SK-N-SH (cell line): ENCODE results near the gene VPS36. TPM values are rescaled to one million over a fixed set of nuclear protein-coding genes. Genes with fewer than 3 reads are reported as not detected.

Source experiments
- CTCF ChIA-PET: fragments of 300-600, 350-600 bp; formaldehyde crosslinking; extraction: SDS; loops from one replicate; lab custom pipeline; 2021; lab: Yijun Ruan, JAX
- POLR2A ChIA-PET: fragments of 350-600 bp; sonication (Branson Sonifier 250); formaldehyde crosslinking; extraction: SDS; loops from one replicate; lab custom pipeline; 2020; ENCODE audit warnings: antibody characterized with exemption, inconsistent platforms; lab: Yijun Ruan, JAX
- DNase-seq: peaks from one replicate; pipeline ENCODE4 v3.0.0; 2012
- H2AFZ ChIP-seq: fragments of 200-600 bp; sonication (generic); 2 replicates; pipeline ENCODE4 v1.8.1; 2016; ENCODE audit warnings: antibody characterized with exemption, mild to moderate bottlenecking, low read depth
- H3F3A ChIP-seq: fragments of 200-600 bp; sonication (generic); replicated peaks from 2 replicates; pipeline ENCODE3; 2016; ENCODE audit warnings: antibody characterized with exemption, mild to moderate bottlenecking; ENCODE audit not compliant: insufficient read depth
- H3K27ac ChIP-seq, 2 experiments: fragments of 200-500 bp in 1 of 2; fragments of 200-600 bp in 1 of 2; sonication (Bioruptor generic) in 1 of 2; sonication (generic), shearing (Covaris generic) in 1 of 2; 2 replicates each; pipeline versions ENCODE4 v1.5.1 to v1.6.1; 2014 to 2016; ENCODE audit warnings: low read depth in 2 of 2, inconsistent platforms in 1 of 2, low read length in 1 of 2, mild to moderate bottlenecking in 1 of 2, mixed read lengths in 1 of 2
- H3K27me3 ChIP-seq: fragments of 200-600 bp; sonication (generic), shearing (Covaris generic); 2 replicates; pipeline ENCODE4 v1.6.1; 2016; ENCODE audit warnings: mixed run types; ENCODE audit not compliant: insufficient read depth
- H3K36me3 ChIP-seq, 2 experiments: fragments of 200-500 bp in 1 of 2; fragments of 200-600 bp in 1 of 2; sonication (Bioruptor generic) in 1 of 2; sonication (generic) in 1 of 2; replicated peaks in 1 of 2; 2 replicates each; pipeline versions ENCODE3 to v1.5.1; 2014 to 2016; ENCODE audit warnings: low read length in 1 of 2, mild to moderate bottlenecking in 1 of 2; ENCODE audit not compliant: insufficient read depth in 2 of 2, control insufficient read depth in 1 of 2
- H3K4me1 ChIP-seq, 2 experiments: fragments of 200-500 bp in 1 of 2; fragments of 200-600 bp in 1 of 2; sonication (Bioruptor generic) in 1 of 2; sonication (generic), shearing (Covaris generic) in 1 of 2; 2 replicates each; pipeline versions ENCODE4 v1.5.1 to v1.6.1; 2014 to 2016; ENCODE audit warnings: low read depth in 1 of 2, low read length in 1 of 2, mixed run types in 1 of 2; ENCODE audit not compliant: insufficient read depth in 2 of 2, control insufficient read depth in 1 of 2
- H3K4me2 ChIP-seq: fragments of 200-600 bp; sonication (generic), shearing (Covaris generic); 2 replicates; pipeline ENCODE4 v1.6.1; 2017; ENCODE audit warnings: mixed run types
- H3K4me3 ChIP-seq, 2 experiments: fragments of 200-500 bp in 1 of 2; fragments of 200-600 bp in 1 of 2; sonication (Bioruptor generic) in 1 of 2; sonication (generic), shearing (Covaris generic) in 1 of 2; 2 replicates each; pipeline versions ENCODE4 v1.5.1 to v1.8.1; 2014 to 2016; ENCODE audit warnings: low read depth in 2 of 2, inconsistent platforms in 1 of 2, low read length in 1 of 2, mild to moderate bottlenecking in 1 of 2, mixed read lengths in 1 of 2, moderate library complexity in 1 of 2
- H3K79me2 ChIP-seq: fragments of 200-600 bp; sonication (generic); 2 replicates; pipeline ENCODE4 v1.8.1; 2017; ENCODE audit warnings: mild to moderate bottlenecking; ENCODE audit not compliant: insufficient read depth
- H3K9ac ChIP-seq: fragments of 200-600 bp; sonication (generic); 2 replicates; pipeline ENCODE4 v1.6.1; 2017; ENCODE audit warnings: mixed run types
- H3K9me2 ChIP-seq: fragments of 200-600 bp; sonication (generic); 2 replicates; pipeline ENCODE4 v1.6.1; 2017; ENCODE audit warnings: mixed run types
- H3K9me3 ChIP-seq: fragments of 200-600 bp; sonication (generic); 2 replicates; pipeline ENCODE4 v1.6.1; 2017; ENCODE audit warnings: mixed run types, mild to moderate bottlenecking, moderate library complexity
- H4K20me1 ChIP-seq: fragments of 200-600 bp; sonication (generic); 2 replicates; pipeline ENCODE4 v1.6.1; 2017; ENCODE audit warnings: mild to moderate bottlenecking, mixed run types; ENCODE audit not compliant: insufficient read depth
- CHD2 ChIP-seq: fragments of 150-350 bp; IDR thresholded peaks from 2 replicates; pipeline ENCODE4 v1.6.1; 2018; ENCODE audit warnings: low read length; ENCODE audit not compliant: partially characterized antibody
- ELF1 ChIP-seq: IDR thresholded peaks from 2 replicates; pipeline ENCODE4 v1.4.0; 2012
- EP300 ChIP-seq, 2 experiments: IDR thresholded peaks; 2 replicates each; pipeline versions ENCODE4 v1.4.0 to v1.6.1; 2012; ENCODE audit warnings: borderline replicate concordance in 1 of 2, low read depth in 1 of 2, low read length in 1 of 2
- EZH2phosphoT487 ChIP-seq: fragments of 200-600 bp; sonication (generic); IDR thresholded peaks from 2 replicates; pipeline ENCODE4 v1.6.1; 2017; ENCODE audit warnings: low read depth, mixed run types, mild to moderate bottlenecking, antibody characterized with exemption, moderate library complexity, borderline replicate concordance
- GATA2 ChIP-seq: sonication (generic); formaldehyde crosslinking; IDR thresholded peaks from 2 replicates; pipeline ENCODE4 v1.5.0; 2020; ENCODE audit warnings: mild to moderate bottlenecking, missing genetic modification reagents
- MXI1 ChIP-seq: IDR thresholded peaks from 2 replicates; pipeline ENCODE4 v1.6.1; 2012; ENCODE audit warnings: mild to moderate bottlenecking, low read depth, low read length, improper control_type of control experiment
- RXRA ChIP-seq: IDR thresholded peaks from 2 replicates; pipeline ENCODE4 v1.4.0; 2012; ENCODE audit warnings: low read depth, mild to moderate bottlenecking, borderline replicate concordance
- YY1 ChIP-seq: IDR thresholded peaks from 2 replicates; pipeline ENCODE4 v1.4.0; 2012; ENCODE audit warnings: low read depth, mild to moderate bottlenecking
- WGBS: methylation state at CpG from one replicate; pipeline ENCODE4 v1.1.6; 2017; ENCODE audit warnings: low lambda C conversion rate; 5-methylcytosine and 5-hydroxymethylcytosine counted together
- polyA plus RNA-seq, 3 experiments: library from polyadenylated mRNA; depleted of rRNA; stranded (reverse); fragments of >200 nt; gene quantifications; 2 replicates each; pipeline ENCODE4 v1.2.3, GENCODE V29; 2012
- TF ChIP-seq, protein P1 (sequence below): fragments of 150-350 bp; IDR thresholded peaks from 2 replicates; pipeline ENCODE4 v1.6.1; 2017; ENCODE audit warnings: antibody characterized with exemption, low read length, low read depth, borderline replicate concordance
- TF ChIP-seq, protein P2 (sequence below): IDR thresholded peaks from 2 replicates; pipeline ENCODE4 v1.4.0; 2012; ENCODE audit warnings: low read depth
- TF ChIP-seq, protein P3 (sequence below): IDR thresholded peaks from 2 replicates; pipeline ENCODE4 v1.4.0; 2012; ENCODE audit warnings: low read depth, borderline replicate concordance
- TF ChIP-seq, protein P4 (sequence below): fragments of 150-350 bp; IDR thresholded peaks from 2 replicates; pipeline ENCODE4 v1.6.1; 2016; ENCODE audit warnings: mild to moderate bottlenecking, low read depth, low read length

VPS36 gene
- polyA plus RNA-seq, 1 of the 3 experiments (the other 2 are of a cell fraction) = 9.9 TPM

DNA sequence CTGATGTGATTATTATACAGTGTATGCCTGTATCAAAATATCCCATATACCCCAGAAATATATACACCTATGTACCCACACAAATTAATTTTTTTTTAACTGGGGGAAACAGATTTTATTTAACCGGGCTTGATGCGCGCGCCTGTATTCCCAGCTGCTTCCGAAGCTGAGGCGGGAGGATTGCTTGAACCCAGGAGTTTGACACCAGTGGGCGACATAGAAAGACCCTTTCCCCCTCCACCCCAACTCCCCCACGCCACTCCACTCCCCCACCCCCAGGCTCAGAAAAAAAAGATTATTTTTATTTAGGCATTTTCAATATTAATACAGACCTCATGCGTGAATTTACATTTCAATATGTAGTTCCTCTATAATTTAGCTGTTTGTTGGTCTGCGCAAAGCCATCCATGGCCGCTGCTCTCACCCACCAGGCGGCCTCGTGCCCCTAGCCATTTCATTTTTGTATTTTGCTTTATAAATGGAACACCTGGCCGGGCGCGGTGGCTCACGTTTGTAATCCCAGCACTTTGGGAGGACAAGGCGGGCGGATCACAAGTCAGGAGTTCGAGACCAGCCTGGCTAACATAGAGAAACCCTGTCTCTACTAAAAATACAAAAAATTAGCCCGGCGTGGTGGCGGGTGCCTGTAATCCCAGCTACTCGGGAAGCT lies 836 bp upstream of the VPS36 start:
- Histone ChIP-seq H3K9ac (no peak overlapping the region), H3K4me2 (no peak overlapping the region)

DNA sequence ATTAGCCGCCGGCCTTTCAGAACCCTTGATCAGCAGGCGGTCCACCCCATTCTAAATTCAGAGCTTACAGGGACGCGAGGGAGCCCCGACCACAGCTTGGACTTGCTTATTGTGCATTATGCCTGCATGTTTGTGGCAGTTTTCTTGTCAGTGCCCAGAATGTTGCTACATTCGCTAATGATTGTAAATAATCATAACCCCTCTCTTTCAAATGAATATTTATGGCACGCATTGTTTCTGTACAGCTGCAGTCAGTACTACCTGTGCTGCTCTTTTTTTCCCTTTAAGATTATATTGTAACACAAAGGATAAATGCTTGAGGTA lies 321 bp upstream of the VPS36 start:
- H4K20me1 ChIP-seq = no peaks in the 10 kb centered on the region
- TF ChIP-seq ELF1 = no peak
- no peak for TF ChIP-seq EZH2phosphoT487
- TF ChIP-seq RXRA = no peak
- no peak for TF ChIP-seq MXI1
- TF ChIP-seq, protein P1, sequence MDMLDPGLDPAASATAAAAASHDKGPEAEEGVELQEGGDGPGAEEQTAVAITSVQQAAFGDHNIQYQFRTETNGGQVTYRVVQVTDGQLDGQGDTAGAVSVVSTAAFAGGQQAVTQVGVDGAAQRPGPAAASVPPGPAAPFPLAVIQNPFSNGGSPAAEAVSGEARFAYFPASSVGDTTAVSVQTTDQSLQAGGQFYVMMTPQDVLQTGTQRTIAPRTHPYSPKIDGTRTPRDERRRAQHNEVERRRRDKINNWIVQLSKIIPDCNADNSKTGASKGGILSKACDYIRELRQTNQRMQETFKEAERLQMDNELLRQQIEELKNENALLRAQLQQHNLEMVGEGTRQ = no peak
- no peak for TF ChIP-seq GATA2 (CRISPR knock-in tag)
- TF ChIP-seq, protein P2, sequence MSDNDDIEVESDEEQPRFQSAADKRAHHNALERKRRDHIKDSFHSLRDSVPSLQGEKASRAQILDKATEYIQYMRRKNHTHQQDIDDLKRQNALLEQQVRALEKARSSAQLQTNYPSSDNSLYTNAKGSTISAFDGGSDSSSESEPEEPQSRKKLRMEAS = no peak
- TF ChIP-seq, protein P3, sequence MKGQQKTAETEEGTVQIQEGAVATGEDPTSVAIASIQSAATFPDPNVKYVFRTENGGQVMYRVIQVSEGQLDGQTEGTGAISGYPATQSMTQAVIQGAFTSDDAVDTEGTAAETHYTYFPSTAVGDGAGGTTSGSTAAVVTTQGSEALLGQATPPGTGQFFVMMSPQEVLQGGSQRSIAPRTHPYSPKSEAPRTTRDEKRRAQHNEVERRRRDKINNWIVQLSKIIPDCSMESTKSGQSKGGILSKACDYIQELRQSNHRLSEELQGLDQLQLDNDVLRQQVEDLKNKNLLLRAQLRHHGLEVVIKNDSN = no peak
- TF ChIP-seq, protein P4, sequence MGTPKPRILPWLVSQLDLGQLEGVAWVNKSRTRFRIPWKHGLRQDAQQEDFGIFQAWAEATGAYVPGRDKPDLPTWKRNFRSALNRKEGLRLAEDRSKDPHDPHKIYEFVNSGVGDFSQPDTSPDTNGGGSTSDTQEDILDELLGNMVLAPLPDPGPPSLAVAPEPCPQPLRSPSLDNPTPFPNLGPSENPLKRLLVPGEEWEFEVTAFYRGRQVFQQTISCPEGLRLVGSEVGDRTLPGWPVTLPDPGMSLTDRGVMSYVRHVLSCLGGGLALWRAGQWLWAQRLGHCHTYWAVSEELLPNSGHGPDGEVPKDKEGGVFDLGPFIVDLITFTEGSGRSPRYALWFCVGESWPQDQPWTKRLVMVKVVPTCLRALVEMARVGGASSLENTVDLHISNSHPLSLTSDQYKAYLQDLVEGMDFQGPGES = no peak
- no peak for TF ChIP-seq EP300 (IDR thresholded peaks at IDR 0.05; ENCODE audit: borderline replicate concordance in 1 of 2, low read depth in 1 of 2, low read length in 1 of 2)
- TF ChIP-seq YY1 = no peak
- TF ChIP-seq CHD2 = no peak
- peak overlapping the region; percentile 30 to 73 for H3K4me3 ChIP-seq
- peaks cover 44% of the 10 kb centered on the region for H3K79me2 ChIP-seq
- POLR2A ChIA-PET = interaction anchor here (0.6 to 1.5 kb wide), 6 partner anchors 16 to 262 kb away, joined by 3 to 4 read pairs (median 3); no protein-coding TSS in a partner anchor
- peaks cover 0 to 20% of the 10 kb centered on the region in 2 experiments; a peak in 2 of 4 replicates for H3K4me1 ChIP-seq
- CTCF ChIA-PET = interaction anchor here (0.5 to 6.9 kb wide), 62 partner anchors 9 to 835 kb away, joined by 3 to 159 read pairs (median 4); partner anchors contain the start of genes ALG11, SUGT1 and THSD1
- WGBS = 26% methylated on average over 2 of the region's 8 CpGs
- H3K9me3 ChIP-seq = no peaks in the 10 kb centered on the region
- H3K9me2 ChIP-seq = no peaks in the 10 kb centered on the region
- no peaks in the 10 kb centered on the region for H3F3A ChIP-seq
- no peak overlapping the region for H2AFZ ChIP-seq
- no peak for DNase-seq
- peak overlapping the region; percentile 64; the same call in 1 of the 2 replicates for H3K4me2 ChIP-seq
- H3K27ac ChIP-seq = no peak overlapping the region; a peak in 1 of 4 replicates
- H3K9ac ChIP-seq = no peak overlapping the region
- peaks cover 0 to 3% of the 10 kb centered on the region in 2 experiments for H3K36me3 ChIP-seq
- H3K27me3 ChIP-seq = no peaks in the 10 kb centered on the region

More for the DNA sequence above, 836 bp upstream of the VPS36 start:
- Histone ChIP-seq H3K27ac (no peak overlapping the region), H3F3A (no peaks in the 10 kb centered on the region), H3K9me2 (no peaks in the 10 kb centered on the region), H3K9me3 (no peaks in the 10 kb centered on the region), H3K4me3 (peak overlapping the region in 1 of 2 experiments; percentile 73; a peak in 1 of 4 replicates), H3K27me3 (no peaks in the 10 kb centered on the region), H3K4me1 (peaks cover 0 to 20% of the 10 kb centered on the region in 2 experiments; a peak in 2 of 4 replicates), H2AFZ (no peak overlapping the region), H3K79me2 (peaks cover 46% of the 10 kb centered on the region), H3K36me3 (peaks cover 0 to 3% of the 10 kb centered on the region in 2 experiments), H4K20me1 (no peaks in the 10 kb centered on the region)
- ChIA-PET CTCF (interaction anchor here (0.5 to 6.9 kb wide), 63 partner anchors 8 to 835 kb away, joined by 3 to 159 read pairs (median 4); partner anchors contain the start of genes ALG11, SUGT1 and THSD1), POLR2A (interaction anchor here (0.5 to 1.0 kb wide), 5 partner anchors 16 to 262 kb away, joined by 3 to 4 read pairs (median 3); no protein-coding TSS in a partner anchor)
- WGBS = 95% methylated on average over 24 of the region's 24 CpGs
- no peak for DNase-seq
- TF ChIP-seq EP300 (IDR thresholded peaks at IDR 0.05; ENCODE audit: borderline replicate concordance in 1 of 2, low read depth in 1 of 2, low read length in 1 of 2) = no peak
- no peak for TF ChIP-seq ELF1
